Pancreas (tissue), 10 donors: ENCODE measurements around the gene SND1. TPM values are rescaled to one million over a fixed set of nuclear protein-coding genes. Genes with fewer than 3 reads are reported as not detected.

Experiments
- ATAC-seq, 4 donors: fragments of 200-7000 bp; cut with Tn5 transposase; one replicate each; pipeline versions ENCODE4 v1.8.0 to v1.9.1; 2020; ENCODE audit warnings: mild to moderate bottlenecking in 4 of 4, moderate library complexity in 4 of 4
- DNase-seq, 6 donors: peaks; one replicate each; pipeline ENCODE4 v3.0.0-alpha.2; 2020
- FAIRE-seq: peaks from 2 replicates; lab custom pipeline; 2012; peaks lifted over from hg19 to GRCh38; lab: Jason Lieb, UNC
- H3K27ac ChIP-seq, 4 donors: fragments of 200-600 bp; sonication (generic); 1 replicate in 3 of 4; 2 replicates in 1 of 4; pipeline versions ENCODE4 v1.5.0 to v1.8.0; 2020
- H3K27me3 ChIP-seq, 4 donors: fragments of 200-600 bp; one replicate each; pipeline ENCODE4 v1.8.0; 2021
- H3K36me3 ChIP-seq, 3 donors: fragments of 200-600 bp; sonication (generic) in 1 of 3; one replicate each; pipeline versions ENCODE4 v1.5.0 to v1.8.0; 2020 to 2021
- H3K4me1 ChIP-seq, 3 donors: fragments of 200-600 bp; one replicate each; pipeline ENCODE4 v1.8.0; 2021
- H3K4me3 ChIP-seq, 4 donors: fragments of 200-600 bp; sonication (generic) in 2 of 4; one replicate each; pipeline versions ENCODE4 v1.5.0 to v1.8.0; 2020 to 2021
- H3K9me3 ChIP-seq, 4 donors: fragments of 200-600 bp; one replicate each; pipeline ENCODE4 v1.8.0; 2021
- whole genome bisulfite sequencing, 2 donors: extraction: QIAGEN DNeasy Blood & Tissue Kit; methylation state at CpG; one replicate each; pipeline ENCODE4 v1.1.7; 2013; 5-methylcytosine and 5-hydroxymethylcytosine counted together
- intact Hi-C, 3 donors: fragments of 100-400 bp; cut with DNase I; formaldehyde crosslinking; loops; one replicate each; pipeline versions ENCODE4 v1.11.1 to v1.14.2; 2022
- polyA plus RNA-seq, 2 donors: library from polyadenylated mRNA; stranded (reverse); fragments of 200-250 nt; gene quantifications; one replicate each; pipeline ENCODE4 v1.2.3, GENCODE V29; 2013
- total RNA-seq, 6 donors: library from RNA; stranded (reverse); fragmentation: NEBNext Ultra II Directional in 4 of 6; extraction: Animal tissue kit (Norgen Biotek cat#: 25700) in 4 of 6; gene quantifications; one replicate each; pipeline versions ENCODE4 v1.2.1 to v1.2.4, GENCODE V29; 2021 to 2023
- TF ChIP-seq, protein P1 (sequence below), 4 donors: fragments of 200-600 bp; sonication (generic) in 3 of 4; IDR thresholded peaks; one replicate each; pipeline versions ENCODE4 v1.5.0 to v1.8.0; 2021; ENCODE audit warnings: antibody characterized with exemption in 4 of 4
- donor health status: healthy with polysubstance abuse.
- donor health status: DM: no; HTN: no; CAD: no; lungs with moderate emphysema.
- donor health status: DM: no; HTN: no; CAD: no.
- donor health status: control.
- donor health status: control.
- donor health status: Bipolar disorder and iron deficiency.
- donor health status: DM: yes; HTN: yes; CAD: no.
- donor health status: DM: no; HTN: no; CAD: no.
- donor health status: DM: no; HTN: no; CAD: no.
- donor health status: DM: yes; HTN: yes; CAD: no.

The SND1 gene
- total and polyA plus RNA-seq, 8 donors: 84.1 to 308 (median 225) TPM

DNA sequence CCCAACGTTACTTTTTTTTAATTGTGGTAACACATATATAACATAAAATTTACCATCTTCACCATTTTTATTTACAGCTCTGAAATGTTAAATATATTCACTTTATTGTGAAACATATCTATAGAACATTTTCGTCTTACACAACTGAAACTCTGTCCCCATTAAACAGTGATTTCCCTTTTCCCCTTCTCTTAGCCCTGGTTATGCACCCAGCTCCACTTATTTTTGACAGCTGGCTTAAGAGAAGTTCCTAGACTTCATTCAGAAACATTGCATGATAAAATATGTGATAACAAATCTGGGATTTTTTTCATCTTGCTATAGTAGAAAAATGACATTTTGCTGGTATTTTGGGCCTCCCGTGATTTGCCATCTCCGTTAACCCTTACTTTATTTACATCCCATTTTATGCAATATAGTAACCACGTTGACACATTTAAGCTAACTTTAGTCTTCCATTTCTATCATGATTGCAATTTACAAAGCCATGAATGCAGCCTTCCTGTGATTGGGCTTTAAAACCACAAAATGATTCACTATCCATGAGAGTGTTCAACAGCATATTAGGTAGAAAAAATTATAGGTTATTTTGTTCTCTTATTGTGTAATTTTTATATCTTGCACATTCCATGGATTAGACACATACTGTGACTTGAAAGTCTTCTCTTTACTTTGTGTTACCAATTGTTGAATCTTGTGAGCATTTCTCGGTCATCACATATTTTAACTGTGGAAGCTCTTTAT is 139.6 kb downstream of the SND1 start:
- DNase-seq: no peak
- H3K4me1 ChIP-seq: peaks cover 0 to 15% (median 4%) of the 10 kb centered on the region in 3 donors
- no peak overlapping the region for H3K27ac ChIP-seq
- FAIRE-seq: no peak
- intact Hi-C loops: no loop called here
- H3K36me3 ChIP-seq: no peaks in the 10 kb centered on the region
- no peaks in the 10 kb centered on the region for H3K27me3 ChIP-seq
- no peak overlapping the region for H3K4me3 ChIP-seq
- no peak for ATAC-seq
- H3K9me3 ChIP-seq: no peaks in the 10 kb centered on the region
- 91 to 94% methylated on average over 6 of the region's 6 CpGs for WGBS, 2 donors
- TF ChIP-seq, protein P1, sequence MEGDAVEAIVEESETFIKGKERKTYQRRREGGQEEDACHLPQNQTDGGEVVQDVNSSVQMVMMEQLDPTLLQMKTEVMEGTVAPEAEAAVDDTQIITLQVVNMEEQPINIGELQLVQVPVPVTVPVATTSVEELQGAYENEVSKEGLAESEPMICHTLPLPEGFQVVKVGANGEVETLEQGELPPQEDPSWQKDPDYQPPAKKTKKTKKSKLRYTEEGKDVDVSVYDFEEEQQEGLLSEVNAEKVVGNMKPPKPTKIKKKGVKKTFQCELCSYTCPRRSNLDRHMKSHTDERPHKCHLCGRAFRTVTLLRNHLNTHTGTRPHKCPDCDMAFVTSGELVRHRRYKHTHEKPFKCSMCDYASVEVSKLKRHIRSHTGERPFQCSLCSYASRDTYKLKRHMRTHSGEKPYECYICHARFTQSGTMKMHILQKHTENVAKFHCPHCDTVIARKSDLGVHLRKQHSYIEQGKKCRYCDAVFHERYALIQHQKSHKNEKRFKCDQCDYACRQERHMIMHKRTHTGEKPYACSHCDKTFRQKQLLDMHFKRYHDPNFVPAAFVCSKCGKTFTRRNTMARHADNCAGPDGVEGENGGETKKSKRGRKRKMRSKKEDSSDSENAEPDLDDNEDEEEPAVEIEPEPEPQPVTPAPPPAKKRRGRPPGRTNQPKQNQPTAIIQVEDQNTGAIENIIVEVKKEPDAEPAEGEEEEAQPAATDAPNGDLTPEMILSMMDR (IDR thresholded peaks at IDR 0.05): no peak

- no peaks in the 10 kb centered on the region for H3K27me3 ChIP-seq
- H3K4me3 ChIP-seq: no peak overlapping the region
- WGBS, 2 donors: 78 to 82% methylated on average over 5 of the region's 5 CpGs
- peak; percentile 55 to 85 (median 64) for ATAC-seq
- no peaks in the 10 kb centered on the region for H3K9me3 ChIP-seq
- H3K36me3 ChIP-seq: no peaks in the 10 kb centered on the region
- H3K27ac ChIP-seq: no peak overlapping the region
- FAIRE-seq: no peak
- peaks cover 0 to 18% (median 4%) of the 10 kb centered on the region in 3 donors for H3K4me1 ChIP-seq
- DNase-seq: peak in 4 of 6 donors; percentile 17 to 42 (median 36)
- intact Hi-C loops: no loop called here
- TF ChIP-seq, protein P1 (IDR thresholded peaks at IDR 0.05): peak in 3 of 4 donors; percentile 19 to 40 (median 35)
Measured at GRCh38 chr7:127792528-127793342, 140.7 kb downstream of the SND1 start.

- DNase-seq (no peak), FAIRE-seq (no peak), ATAC-seq (peak in 2 of 4 donors; percentile 18 to 26)
- peaks cover 4 to 24% (median 8%) of the 10 kb centered on the region in 3 donors for H3K4me1 ChIP-seq
- 86 to 89% methylated on average over 4 of the region's 4 CpGs for WGBS, 2 donors
- H3K27ac ChIP-seq: no peak overlapping the region
- intact Hi-C loops: no loop called here
- no peaks in the 10 kb centered on the region for H3K9me3 ChIP-seq
- TF ChIP-seq, protein P1 (IDR thresholded peaks at IDR 0.05): no peak
- H3K4me3 ChIP-seq: no peak overlapping the region
- no peaks in the 10 kb centered on the region for H3K27me3 ChIP-seq
- H3K36me3 ChIP-seq: no peaks in the 10 kb centered on the region
Measured at GRCh38 chr7:127793582-127793981, 141.6 kb downstream of the SND1 start.

GRCh38 chr7:127794136-127794535 is 142.1 kb downstream of the SND1 start:
- Histone ChIP-seq H3K36me3 (no peaks in the 10 kb centered on the region), H3K27me3 (no peaks in the 10 kb centered on the region), H3K4me3 (no peak overlapping the region), H3K4me1 (peaks cover 4 to 30% (median 10%) of the 10 kb centered on the region in 3 donors), H3K9me3 (no peaks in the 10 kb centered on the region), H3K27ac (no peak overlapping the region)
- intact Hi-C loops: no loop called here
- DNase-seq (no peak), ATAC-seq (no peak), FAIRE-seq (no peak)
- TF ChIP-seq, protein P1 (IDR thresholded peaks at IDR 0.05): no peak
- WGBS, 2 donors: 82 to 83% methylated on average over 1 of the region's 1 CpG
